CD4-positive, alpha-beta T cell treated with Interleukin-4 for 1 hour (primary cell): ENCODE data around the gene PHKB.
"Not testable (repeated sequence)": the region's sequence is repeated elsewhere in the genome, so short reads cannot be mapped to it uniquely, and the experiment has no call there.

ENCODE experiments used
- DNase-seq, 2 donors: peaks; one replicate each; pipeline ENCODE4 v3.0.0-alpha.2; 2020 to 2022

PHKB gene

GRCh38 chr16:47470810-47471209, 9.7 kb downstream of the PHKB start:
- DNase-seq = no peak

GRCh38 chr16:47473004-47473403, 11.9 kb downstream of the PHKB start:
- DNase-seq = not testable (repeated sequence)

- DNase-seq = no peak
Observed at GRCh38 chr16:47473792-47474191, 12.7 kb downstream of the PHKB start.

- no peak for DNase-seq
Observed at GRCh38 chr16:47475786-47476185, 14.7 kb downstream of the PHKB start.

- DNase-seq = no peak
Observed at GRCh38 chr16:47476654-47477345, 15.7 kb downstream of the PHKB start.

GRCh38 chr16:47477679-47478078, 16.5 kb downstream of the PHKB start:
- DNase-seq = no peak

GRCh38 chr16:47480410-47480809, 19.3 kb downstream of the PHKB start:
- no peak for DNase-seq

GRCh38 chr16:47481698-47482374, 20.7 kb downstream of the PHKB start:
- DNase-seq = no peak

- no peak for DNase-seq
Observed at GRCh38 chr16:47483616-47484015, 22.5 kb downstream of the PHKB start.

- no peak for DNase-seq
Observed at GRCh38 chr16:47486856-47487255, 25.7 kb downstream of the PHKB start.

GRCh38 chr16:47488051-47488450, 26.9 kb downstream of the PHKB start:
- no peak for DNase-seq

- DNase-seq = no peak
Observed at GRCh38 chr16:47490471-47490870, 29.3 kb downstream of the PHKB start.

- no peak for DNase-seq
Observed at GRCh38 chr16:47492036-47492427, 30.9 kb downstream of the PHKB start.

GRCh38 chr16:47492428-47493377, 31.6 kb downstream of the PHKB start:
- peak in 1 of 2 donors; percentile 37 for DNase-seq

- DNase-seq = no peak
Observed at GRCh38 chr16:47493381-47494337, 32.5 kb downstream of the PHKB start.

- no peak for DNase-seq
Observed at GRCh38 chr16:47499080-47499699, 38.1 kb downstream of the PHKB start.

GRCh38 chr16:47499700-47500264, 38.7 kb downstream of the PHKB start:
- DNase-seq = no peak

- no peak for DNase-seq
Observed at GRCh38 chr16:47503936-47504335, 42.8 kb downstream of the PHKB start.

- DNase-seq = no peak
Observed at GRCh38 chr16:47504599-47504998, 43.5 kb downstream of the PHKB start.

GRCh38 chr16:47506800-47507199, 45.7 kb downstream of the PHKB start:
- DNase-seq = no peak

- no peak for DNase-seq
Observed at GRCh38 chr16:47507701-47508100, 46.6 kb downstream of the PHKB start.
